ENCODE data around the gene RRP15. TPM values are rescaled to one million over a fixed set of nuclear protein-coding genes. Genes with fewer than 3 reads are reported as not detected.

The RRP15 gene
- total RNA-seq (2021; ENCODE audit: unreplicated experiment) = 25.5 TPM
- 4.1 and 5.7 TPM in 2 replicates for polyA plus RNA-seq (2012)
- Bru-seq, nascent RNA = percentile 86 among the genes with signal in this experiment
- percentile 86 among the genes with signal in this experiment for BruChase-seq, experiment 1, labeled RNA remaining after a 6-hour chase
- BruChase-seq, experiment 2, labeled RNA remaining after a 2-hour chase = percentile 73 among the genes with signal in this experiment
- long read RNA-seq, full-length matches to known transcripts = 12 of 20 reads
- long read RNA-seq, partial matches to known transcripts = 1 of 20 reads
- long read RNA-seq, other reads (novel, unspliced or antisense) = 7 of 20 reads

GRCh38 chr1:218284917-218285635 lies at the start of gene RRP15:
Gene RRP15 (plus strand): TSS chr1:218285293. CDS start chr1:218285317, 24 bp downstream.
- peak within 1 kb of the TSS; percentile 66 to 72 for H3K4me3 ChIP-seq (replicated peaks in 1 of 2; ENCODE audit: low read depth in 1 of 2, low read length in 2 of 2)
- intact Hi-C loops (cut with micrococcal nuclease) = loop anchor here (10.0 kb wide), 1 partner anchor 650 kb away; the partner anchor contains the start of genes GPATCH2 and SPATA17
- POLR2A ChIA-PET = interaction anchor here (0.8 kb wide), 1 partner anchor 43 kb away, joined by 3 read pairs; no protein-coding TSS in a partner anchor

More at GRCh38 chr1:218284917-218285635, at the start of gene RRP15:
- Histone ChIP-seq H3K4me2 (ENCODE audit: low read length) (peak within 1 kb of the TSS; percentile 82), H3K4me1 (ENCODE audit: control insufficient read depth in 1 of 2, insufficient read depth in 2 of 2, low read length in 2 of 2) (peaks cover 6 to 14% of the 10 kb centered on the region in 2 experiments; a peak in 3 of 4 replicates), H3K9me2 (ENCODE audit: insufficient read depth) (no peaks in the 10 kb centered on the region), H3K27ac (ENCODE audit: low read depth, low read length) (peak within 1 kb of the TSS; percentile 20), H4K20me1 (ENCODE audit: insufficient read depth) (peaks cover 3% of the 10 kb centered on the region; the same call in 1 of the 2 replicates), H2AFZ (ENCODE audit: low read depth, low read length, poor library complexity, severe bottlenecking) (peak within 1 kb of the TSS; percentile 7), H3K79me2 (ENCODE audit: insufficient read depth, low read length) (peaks cover 50% of the 10 kb centered on the region), H3K9ac (ENCODE audit: low read length) (peak within 1 kb of the TSS; percentile 65), H3K36me3 (ENCODE audit: control insufficient read depth in 1 of 2, insufficient read depth in 2 of 2, low read length in 2 of 2) (no peaks in the 10 kb centered on the region), H3K27me3 (ENCODE audit: insufficient read depth, low read length) (no peaks in the 10 kb centered on the region), H3K9me3 (ENCODE audit: control insufficient read depth in 1 of 2, insufficient read depth in 1 of 2, low read depth in 1 of 2, low read length in 2 of 2) (peaks cover 0 to 4% of the 10 kb centered on the region in 2 experiments; a peak in 1 of 4 replicates)
- no TSS peak for BruUV-seq (replicated peaks)
- ChIA-PET CTCF (no interaction called here), RAD21 (ENCODE audit: low non-redundant PET in 1 of 2, low total read pairs in 2 of 2, uncharacterized antibody in 2 of 2, unreplicated experiment in 2 of 2) (no interaction called here)
- DNase-seq (ENCODE audit: low read depth, low spot score) (peak; percentile 69), ATAC-seq (peak; percentile 96)
- TF ChIP-seq CBX3 (IDR thresholded peaks at IDR 0.05; ENCODE audit: low read depth) (peak; percentile 89; the same call in 1 of the 2 replicates), MAX (IDR thresholded peaks at IDR 0.05) (peak; percentile 98), FOSL1 (IDR thresholded peaks at IDR 0.05; ENCODE audit: low read depth) (no peak), SIN3A (IDR thresholded peaks at IDR 0.05; ENCODE audit: low read depth) (peak; percentile 95), POLR2A (IDR thresholded peaks at IDR 0.05; ENCODE audit: borderline replicate concordance, extremely low read depth, insufficient read depth, insufficient read length) (peak; percentile 72), ELF1 (IDR thresholded peaks at IDR 0.05; ENCODE audit: borderline replicate concordance, low read depth) (no peak; the same call in 1 of the 2 replicates), YY1 (IDR thresholded peaks at IDR 0.05; ENCODE audit: extremely low read depth, insufficient replicate concordance, low read depth, low read length) (peak; percentile 98), ZNF274 (IDR thresholded peaks at IDR 0.05; ENCODE audit: low read depth, low read length) (no peak), ATF3 (IDR thresholded peaks at IDR 0.05) (no peak), POLR2AphosphoS5 (IDR thresholded peaks at IDR 0.05; ENCODE audit: low read depth, low read length) (peak; percentile 80), ZBTB33 (IDR thresholded peaks at IDR 0.05; ENCODE audit: extremely low read depth, insufficient replicate concordance, low read length) (no peak), ZFX (IDR thresholded peaks at IDR 0.05) (no peak), SRF (IDR thresholded peaks at IDR 0.05; ENCODE audit: low read depth) (peak; percentile 68; the same call in 1 of the 2 replicates), SP1 (IDR thresholded peaks at IDR 0.05; ENCODE audit: low read depth) (peak; percentile 60), EGR1 (IDR thresholded peaks at IDR 0.05; ENCODE audit: low read depth) (peak; percentile 26; the same call in 1 of the 2 replicates)
